Right lobe of liver (tissue), 6 donors: Measurements from ENCODE around the gene TBXAS1. TPM values are rescaled to one million over a fixed set of nuclear protein-coding genes. Genes with fewer than 3 reads are reported as not detected.
A peak's percentile ranks its signal among the peaks of the same experiment; 100 is the strongest.

Experiments
- ATAC-seq, 4 donors: fragments of 200-7000 bp; cut with Tn5 transposase; one replicate each; pipeline ENCODE4 v1.9.1; 2020; ENCODE audit warnings: mild to moderate bottlenecking in 4 of 4, moderate library complexity in 4 of 4
- DNase-seq, 3 donors: peaks; one replicate each; pipeline ENCODE4 v3.0.0-alpha.2; 2020
- H3K27ac ChIP-seq, 3 donors: fragments of 200-600 bp; one replicate each; pipeline ENCODE4 v1.8.0; 2022
- H3K27me3 ChIP-seq, 2 donors: fragments of 200-600 bp; one replicate each; pipeline ENCODE4 v1.8.0; 2022
- H3K36me3 ChIP-seq, 4 donors: fragments of 200-600 bp; sonication (generic) in 1 of 4; one replicate each; pipeline versions ENCODE4 v1.5.1 to v1.8.0; 2017 to 2022; ENCODE audit warnings: control low read depth in 1 of 4
- H3K4me1 ChIP-seq, 4 donors: fragments of 200-600 bp; sonication (generic) in 1 of 4; one replicate each; pipeline versions ENCODE4 v1.5.1 to v1.8.0; 2017 to 2022; ENCODE audit warnings: control low read depth in 1 of 4
- H3K4me3 ChIP-seq, 3 donors: fragments of 200-600 bp; one replicate each; pipeline ENCODE4 v1.8.0; 2022
- H3K9me3 ChIP-seq, 4 donors: fragments of 200-600 bp; sonication (generic) in 1 of 4; one replicate each; pipeline versions ENCODE4 v1.5.1 to v1.8.0; 2017 to 2022; ENCODE audit warnings: control low read depth in 1 of 4
- CTCF ChIP-seq, 4 donors: fragments of 200-600 bp in 3 of 4; fragments of 450-650 bp in 1 of 4; IDR thresholded peaks; one replicate each; pipeline versions ENCODE4 v1.5.1 to v1.8.0; 2016 to 2022; ENCODE audit warnings: antibody characterized with exemption in 4 of 4, mild to moderate bottlenecking in 2 of 4
- POLR2A ChIP-seq: fragments of 450-650 bp; IDR thresholded peaks from one replicate; pipeline ENCODE4 v1.6.1; 2017; ENCODE audit warnings: antibody characterized with exemption, mild to moderate bottlenecking
- WGBS: methylation state at CpG from one replicate; pipeline ENCODE4 v1.1.6; 2018; ENCODE audit warnings: low coverage, low lambda C conversion rate; ENCODE audit not compliant: insufficient coverage; ENCODE audit errors: missing lambda C conversion rate; 5-methylcytosine and 5-hydroxymethylcytosine counted together
- intact Hi-C, 2 donors: fragments of 100-400 bp; cut with DNase I; formaldehyde crosslinking; loops; one replicate each; pipeline versions ENCODE4 v1.11.2 to v1.14.1; 2022
- total RNA-seq, 6 experiments: library from RNA; depleted of rRNA in 2 of 6; stranded (reverse); fragments of >200 nt in 2 of 6; fragmentation: NEBNext Ultra II Directional in 3 of 6; extraction: Animal tissue kit (Norgen Biotek cat#: 25700) in 3 of 6; gene quantifications; one replicate each; pipeline versions ENCODE4 v1.1.0 to v1.2.4, GENCODE V29; 2016 to 2023
- donor health status: DM: no; HTN: yes; CAD: no.
- donor health status: DM: no; HTN: no; CAD: no.
- donor health status: DM: no; HTN: no; CAD: no.
- donor health status: DM: no; HTN: yes; CAD: no.
- donor health status: DM: no; HTN: yes; CAD: no.

Gene TBXAS1
- total RNA-seq, 6 experiments from 2014 or later = 7.6 to 15.6 (median 12.2) TPM

- intact Hi-C loops = no loop called here
- Histone ChIP-seq H3K4me1 (no peaks in the 10 kb centered on the region), H3K27ac (no peak overlapping the region), H3K27me3 (no peaks in the 10 kb centered on the region), H3K9me3 (no peaks in the 10 kb centered on the region), H3K4me3 (no peak overlapping the region), H3K36me3 (no peaks in the 10 kb centered on the region)
- 50% methylated on average over 2 of the region's 2 CpGs for WGBS
- TF ChIP-seq POLR2A (no peak), CTCF (IDR thresholded peaks at IDR 0.05) (no peak)
- ATAC-seq (no peak), DNase-seq (no peak)
Measured at GRCh38 chr7:139811066-139811465, 18.0 kb upstream of the TBXAS1 start.

- 70% methylated on average over 4 of the region's 6 CpGs for WGBS
- Histone ChIP-seq H3K9me3 (no peaks in the 10 kb centered on the region), H3K4me3 (no peak overlapping the region), H3K27ac (no peak overlapping the region), H3K4me1 (no peaks in the 10 kb centered on the region), H3K36me3 (no peaks in the 10 kb centered on the region), H3K27me3 (no peaks in the 10 kb centered on the region)
- intact Hi-C loops = no loop called here
- no peak for ATAC-seq
- TF ChIP-seq POLR2A = no peak
- TF ChIP-seq CTCF (IDR thresholded peaks at IDR 0.05) = no peak
- DNase-seq = no peak
Measured at GRCh38 chr7:139813151-139813550, 15.9 kb upstream of the TBXAS1 start.

- Histone ChIP-seq H3K36me3 (no peaks in the 10 kb centered on the region), H3K27me3 (no peaks in the 10 kb centered on the region), H3K27ac (no peak overlapping the region), H3K4me1 (no peaks in the 10 kb centered on the region), H3K9me3 (no peaks in the 10 kb centered on the region), H3K4me3 (no peak overlapping the region)
- no peak for ATAC-seq
- intact Hi-C loops = no loop called here
- no peak for DNase-seq
- WGBS = 72% methylated on average over 2 of the region's 2 CpGs
- no peak for TF ChIP-seq POLR2A
- TF ChIP-seq CTCF (IDR thresholded peaks at IDR 0.05) = no peak
Measured at GRCh38 chr7:139813689-139814088, 15.4 kb upstream of the TBXAS1 start.

- Histone ChIP-seq H3K4me1 (no peaks in the 10 kb centered on the region), H3K9me3 (no peaks in the 10 kb centered on the region), H3K4me3 (no peak overlapping the region), H3K27ac (no peak overlapping the region), H3K36me3 (no peaks in the 10 kb centered on the region), H3K27me3 (no peaks in the 10 kb centered on the region)
- intact Hi-C loops = no loop called here
- no peak for DNase-seq
- no peak for TF ChIP-seq POLR2A
- no peak for TF ChIP-seq CTCF (IDR thresholded peaks at IDR 0.05)
- 86% methylated on average over 7 of the region's 10 CpGs for WGBS
- ATAC-seq = no peak
Measured at GRCh38 chr7:139817249-139817648, 11.8 kb upstream of the TBXAS1 start.

GRCh38 chr7:139820089-139820488 lies 9.0 kb upstream of the TBXAS1 start:
- H3K9me3 ChIP-seq = no peaks in the 10 kb centered on the region
- DNase-seq (no peak), ATAC-seq (peak in 1 of 4 donors; percentile 62)
- H3K4me1 ChIP-seq = no peaks in the 10 kb centered on the region
- no peak overlapping the region for H3K4me3 ChIP-seq
- 57% methylated on average over 3 of the region's 4 CpGs for WGBS
- TF ChIP-seq POLR2A = no peak
- TF ChIP-seq CTCF (IDR thresholded peaks at IDR 0.05) = no peak
- intact Hi-C loops = no loop called here
- no peaks in the 10 kb centered on the region for H3K27me3 ChIP-seq
- no peak overlapping the region for H3K27ac ChIP-seq
- no peaks in the 10 kb centered on the region for H3K36me3 ChIP-seq
